Keratinocyte (primary cell): ENCODE measurements around the gene AATF. TPM values are rescaled to one million over a fixed set of nuclear protein-coding genes. Genes with fewer than 3 reads are reported as not detected.

ENCODE experiments used
- DNase-seq: peaks from one replicate; pipeline ENCODE4 v3.0.0-alpha.2; 2011; ENCODE audit warnings: low read depth, missing footprints, low spot score
- FAIRE-seq: peaks from 2 replicates; lab custom pipeline; 2011; peaks lifted over from hg19 to GRCh38; lab: Jason Lieb, UNC
- H2AFZ ChIP-seq: 2 replicates; pipeline ENCODE4 v1.6.0; 2012; ENCODE audit warnings: low read length, control low read depth, inconsistent platforms; ENCODE audit not compliant: control insufficient read depth
- H3K27ac ChIP-seq: 2 replicates; pipeline ENCODE4 v1.5.1; 2011; ENCODE audit warnings: low read length; ENCODE audit not compliant: control insufficient read depth, insufficient read depth
- H3K27me3 ChIP-seq: 3 replicates; pipeline ENCODE4 v1.6.0; 2011; ENCODE audit warnings: low read length; ENCODE audit not compliant: control insufficient read depth, insufficient read depth; ENCODE audit errors: extremely low read depth
- H3K36me3 ChIP-seq, 2 experiments: 2 replicates in 1 of 2; 3 replicates in 1 of 2; pipeline ENCODE4 v1.5.1; 2011; ENCODE audit warnings: low read length in 2 of 2, mild to moderate bottlenecking in 1 of 2; ENCODE audit not compliant: control insufficient read depth in 2 of 2, insufficient read depth in 2 of 2; ENCODE audit errors: extremely low read depth in 1 of 2
- H3K4me1 ChIP-seq: 3 replicates; pipeline ENCODE4 v1.5.1; 2011; ENCODE audit warnings: low read length; ENCODE audit not compliant: control insufficient read depth, insufficient read depth; ENCODE audit errors: extremely low read depth
- H3K4me2 ChIP-seq: 3 replicates; pipeline ENCODE4 v1.6.0; 2011; ENCODE audit warnings: low read depth, low read length; ENCODE audit not compliant: control insufficient read depth, insufficient read depth; ENCODE audit errors: extremely low read depth
- H3K4me3 ChIP-seq, 3 experiments: fragments of 200-600 bp in 1 of 3; sonication (generic) in 1 of 3; 2 replicates in 2 of 3; 3 replicates in 1 of 3; pipeline ENCODE4 v1.5.1; 2011 to 2016; ENCODE audit warnings: low read length in 3 of 3, mild to moderate bottlenecking in 3 of 3, control low read depth in 2 of 3, inconsistent platforms in 1 of 3, low read depth in 1 of 3, mixed read lengths in 1 of 3, mixed run types in 1 of 3, moderate library complexity in 1 of 3; ENCODE audit not compliant: control insufficient read depth in 2 of 3, insufficient read depth in 2 of 3; ENCODE audit errors: extremely low read depth in 1 of 3
- H3K79me2 ChIP-seq: 2 replicates; pipeline ENCODE4 v1.6.0; 2012; ENCODE audit warnings: low read length; ENCODE audit not compliant: control insufficient read depth, insufficient read depth
- H3K9ac ChIP-seq: 3 replicates; pipeline ENCODE4 v1.6.0; 2011; ENCODE audit warnings: low read length; ENCODE audit not compliant: control insufficient read depth, insufficient read depth; ENCODE audit errors: extremely low read depth
- H3K9me1 ChIP-seq: 3 replicates; pipeline ENCODE4 v1.6.0; 2011; ENCODE audit warnings: low read length; ENCODE audit not compliant: control insufficient read depth, insufficient read depth; ENCODE audit errors: extremely low read depth
- H3K9me3 ChIP-seq: 2 replicates; pipeline ENCODE4 v1.5.1; 2012; ENCODE audit warnings: low read depth, low read length; ENCODE audit not compliant: control insufficient read depth
- H4K20me1 ChIP-seq: 3 replicates; pipeline ENCODE4 v1.6.0; 2011; ENCODE audit warnings: low read length; ENCODE audit not compliant: control insufficient read depth, insufficient read depth; ENCODE audit errors: extremely low read depth
- CTCF ChIP-seq, 3 experiments: IDR thresholded peaks in 1 of 3; conservative IDR thresholded peaks in 1 of 3; optimal IDR thresholded peaks in 1 of 3; 2 replicates in 2 of 3; 3 replicates in 1 of 3; pipeline versions ENCODE3 to v1.5.1; 2011; ENCODE audit warnings: low read length in 3 of 3, mild to moderate bottlenecking in 3 of 3, moderate library complexity in 2 of 3, control low read depth in 1 of 3, inconsistent platforms in 1 of 3; ENCODE audit not compliant: insufficient read depth in 2 of 3; ENCODE audit errors: extremely low read depth in 1 of 3
- EZH2 ChIP-seq: IDR thresholded peaks from one replicate; pipeline ENCODE4 v1.6.1; 2012; ENCODE audit warnings: inconsistent platforms, mild to moderate bottlenecking, low read length, moderate library complexity
- dilution Hi-C: fragments of 300-500 bp; cut with MboI; formaldehyde crosslinking; loops from one replicate; pipeline ENCODE4 v1.7.0; 2020; ENCODE audit warnings: low sequenced_read_pairs; ENCODE audit not compliant: extremely low pct_ligation_motif_present
- polyA plus RNA-seq, 5 experiments: library from polyadenylated mRNA; depleted of rRNA in 3 of 5; stranded (reverse) in 3 of 5; stranded (forward) in 1 of 5; unstranded in 1 of 5; fragments of >200 nt; gene quantifications; 1 replicate in 1 of 5; 2 replicates in 3 of 5; 3 replicates in 1 of 5; pipeline versions ENCODE4 v1.2.1 to v1.2.3, GENCODE V29; 2011 to 2012; ENCODE audit warnings: missing spikeins in 2 of 5, low read depth in 1 of 5, low replicate concordance in 1 of 5

The AATF gene
- polyA plus RNA-seq, 1 donor (not counting 4 experiments of a cell fraction or from before 2014, with no cell fraction given): 30.4 TPM

GRCh38 chr17:37067555-37068111, 118.9 kb downstream of the AATF start:
- Histone ChIP-seq H3K27me3 (peaks cover 34% of the 10 kb centered on the region), H3K4me2 (peak overlapping the region; percentile 56), H3K27ac (no peak overlapping the region), H3K9me1 (no peaks in the 10 kb centered on the region), H3K79me2 (no peaks in the 10 kb centered on the region), H2AFZ (peak overlapping the region; percentile 43), H3K9me3 (no peaks in the 10 kb centered on the region), H4K20me1 (no peaks in the 10 kb centered on the region), H3K4me3 (peak overlapping the region in 1 of 3 experiments; percentile 12), H3K4me1 (peaks cover 12% of the 10 kb centered on the region), H3K9ac (peak overlapping the region; percentile 15), H3K36me3 (no peaks in the 10 kb centered on the region)
- dilution Hi-C loops: no loop called here
- TF ChIP-seq EZH2: no peak
- no peak for TF ChIP-seq CTCF (optimal IDR thresholded peaks at IDR 0.05 in 1 of 3, IDR thresholded peaks at IDR 0.05 in 1 of 3, conservative IDR thresholded peaks at IDR 0.05 in 1 of 3; ENCODE audit: extremely low read depth in 1 of 3, insufficient read depth in 2 of 3, low read length in 3 of 3)
- no peak for FAIRE-seq
- DNase-seq: peak; percentile 33

GRCh38 chr17:37068266-37068665, 119.5 kb downstream of the AATF start:
- Histone ChIP-seq H3K4me2 (peak overlapping the region; percentile 56), H3K9me1 (no peaks in the 10 kb centered on the region), H3K9ac (no peak overlapping the region), H3K27ac (no peak overlapping the region), H2AFZ (no peak overlapping the region), H3K27me3 (peaks cover 34% of the 10 kb centered on the region), H3K79me2 (no peaks in the 10 kb centered on the region), H3K4me1 (peaks cover 12% of the 10 kb centered on the region), H3K9me3 (no peaks in the 10 kb centered on the region), H4K20me1 (no peaks in the 10 kb centered on the region), H3K36me3 (no peaks in the 10 kb centered on the region), H3K4me3 (no peak overlapping the region)
- dilution Hi-C loops: no loop called here
- no peak for DNase-seq
- FAIRE-seq: no peak
- TF ChIP-seq CTCF (optimal IDR thresholded peaks at IDR 0.05 in 1 of 3, IDR thresholded peaks at IDR 0.05 in 1 of 3, conservative IDR thresholded peaks at IDR 0.05 in 1 of 3; ENCODE audit: extremely low read depth in 1 of 3, insufficient read depth in 2 of 3, low read length in 3 of 3) (no peak), EZH2 (no peak)
